Activated gamma-delta T cell (primary cell): ENCODE data around the gene ERBIN.
"Not testable (repeated sequence)": the region's sequence is repeated elsewhere in the genome, so short reads cannot be mapped to it uniquely, and the experiment has no call there.

Experiments
- DNase-seq: peaks from one replicate; lab custom pipeline; 2025; lab: John Stamatoyannopoulos, UW

Gene ERBIN

GRCh38 chr5:65957703-65958102 lies 31.3 kb downstream of the ERBIN start:
- DNase-seq: not testable (repeated sequence)

- no peak for DNase-seq
Observed at GRCh38 chr5:65961633-65962032, 35.3 kb downstream of the ERBIN start.

GRCh38 chr5:65967288-65968066 lies 41.1 kb downstream of the ERBIN start:
- DNase-seq: no peak

- no peak for DNase-seq
Observed at GRCh38 chr5:65969539-65970393, 43.4 kb downstream of the ERBIN start.

- DNase-seq: no peak
Observed at GRCh38 chr5:65970481-65971367, 44.3 kb downstream of the ERBIN start.

GRCh38 chr5:65971643-65972042 lies 45.3 kb downstream of the ERBIN start:
- no peak for DNase-seq

- DNase-seq: not testable (repeated sequence)
Observed at GRCh38 chr5:65972896-65973295, 46.5 kb downstream of the ERBIN start.

GRCh38 chr5:65978251-65978650 lies 51.9 kb downstream of the ERBIN start:
- no peak for DNase-seq

- no peak for DNase-seq
Observed at GRCh38 chr5:65981548-65981947, 55.2 kb downstream of the ERBIN start.

- DNase-seq: no peak
Observed at GRCh38 chr5:65981969-65982619, 55.7 kb downstream of the ERBIN start.

- no peak for DNase-seq
Observed at GRCh38 chr5:65982635-65983034, 56.3 kb downstream of the ERBIN start.

GRCh38 chr5:65984098-65984885 lies 57.9 kb downstream of the ERBIN start:
- DNase-seq: no peak

GRCh38 chr5:65986050-65986451 lies 59.7 kb downstream of the ERBIN start:
- DNase-seq: no peak

GRCh38 chr5:65986796-65987195 lies 60.4 kb downstream of the ERBIN start:
- no peak for DNase-seq

- DNase-seq: no peak
Observed at GRCh38 chr5:65987982-65988381, 61.6 kb downstream of the ERBIN start.

- DNase-seq: no peak
Observed at GRCh38 chr5:65989158-65989557, 62.8 kb downstream of the ERBIN start.

GRCh38 chr5:65992630-65993029 lies 66.3 kb downstream of the ERBIN start:
- DNase-seq: no peak

- no peak for DNase-seq
Observed at GRCh38 chr5:65994117-65994786, 67.9 kb downstream of the ERBIN start.

GRCh38 chr5:65999061-65999723 lies 72.8 kb downstream of the ERBIN start:
- DNase-seq: no peak

GRCh38 chr5:66001952-66002351 lies 75.6 kb downstream of the ERBIN start:
- no peak for DNase-seq
